Glutamatergic neuron (in vitro differentiated cells): ENCODE data around the gene RASA3. TPM values are rescaled to one million over a fixed set of nuclear protein-coding genes. Genes with fewer than 3 reads are reported as not detected.
"Not testable (repeated sequence)": the region's sequence is repeated elsewhere in the genome, so short reads cannot be mapped to it uniquely, and the experiment has no call there.

ENCODE experiments used
- DNase-seq: peaks from one replicate; pipeline ENCODE4 v3.0.0; 2022
- H3K27ac Mint-ChIP-seq: one replicate; pipeline ENCODE4 v1.8.0; 2020; ENCODE audit warnings: mild to moderate bottlenecking, mixed read lengths, inconsistent platforms; ENCODE audit not compliant: unreplicated experiment
- H3K27me3 Mint-ChIP-seq: one replicate; pipeline ENCODE4 v1.8.0; 2020; ENCODE audit warnings: mild to moderate bottlenecking, moderate library complexity, mixed read lengths, inconsistent platforms; ENCODE audit not compliant: unreplicated experiment
- H3K36me3 Mint-ChIP-seq: one replicate; pipeline ENCODE4 v1.8.0; 2020; ENCODE audit warnings: mild to moderate bottlenecking, mixed read lengths, inconsistent platforms; ENCODE audit not compliant: unreplicated experiment
- H3K4me1 Mint-ChIP-seq: one replicate; pipeline ENCODE4 v1.8.0; 2020; ENCODE audit warnings: mild to moderate bottlenecking, low read depth, mixed read lengths, inconsistent platforms; ENCODE audit not compliant: unreplicated experiment
- H3K4me3 Mint-ChIP-seq: one replicate; pipeline ENCODE4 v1.8.0; 2020; ENCODE audit warnings: mild to moderate bottlenecking, mixed read lengths, inconsistent platforms; ENCODE audit not compliant: unreplicated experiment
- H3K9me3 Mint-ChIP-seq: one replicate; pipeline ENCODE4 v1.8.0; 2020; ENCODE audit warnings: mild to moderate bottlenecking, moderate library complexity, mixed read lengths, inconsistent platforms; ENCODE audit not compliant: unreplicated experiment
- long read RNA-seq: library from polyadenylated mRNA; unstranded; transcript quantifications from one replicate; pipeline ENCODE4 v2.0.0, GENCODE V29; 2020; ENCODE audit not compliant: unreplicated experiment
- total RNA-seq: library from RNA; stranded (reverse); fragmentation: NEBNext Ultra II Directional; extraction: Animal tissue kit (Norgen Biotek cat#: 25700); gene quantifications from one replicate; pipeline ENCODE4 v1.2.1, GENCODE V29; 2021; ENCODE audit not compliant: unreplicated experiment
- TF ChIP-seq, protein P1 (sequence below): fragments of 200-600 bp; sonication (generic); IDR thresholded peaks from one replicate; pipeline ENCODE4 v1.5.0; 2021; ENCODE audit not compliant: partially characterized antibody, unreplicated experiment

Gene RASA3, protein sequence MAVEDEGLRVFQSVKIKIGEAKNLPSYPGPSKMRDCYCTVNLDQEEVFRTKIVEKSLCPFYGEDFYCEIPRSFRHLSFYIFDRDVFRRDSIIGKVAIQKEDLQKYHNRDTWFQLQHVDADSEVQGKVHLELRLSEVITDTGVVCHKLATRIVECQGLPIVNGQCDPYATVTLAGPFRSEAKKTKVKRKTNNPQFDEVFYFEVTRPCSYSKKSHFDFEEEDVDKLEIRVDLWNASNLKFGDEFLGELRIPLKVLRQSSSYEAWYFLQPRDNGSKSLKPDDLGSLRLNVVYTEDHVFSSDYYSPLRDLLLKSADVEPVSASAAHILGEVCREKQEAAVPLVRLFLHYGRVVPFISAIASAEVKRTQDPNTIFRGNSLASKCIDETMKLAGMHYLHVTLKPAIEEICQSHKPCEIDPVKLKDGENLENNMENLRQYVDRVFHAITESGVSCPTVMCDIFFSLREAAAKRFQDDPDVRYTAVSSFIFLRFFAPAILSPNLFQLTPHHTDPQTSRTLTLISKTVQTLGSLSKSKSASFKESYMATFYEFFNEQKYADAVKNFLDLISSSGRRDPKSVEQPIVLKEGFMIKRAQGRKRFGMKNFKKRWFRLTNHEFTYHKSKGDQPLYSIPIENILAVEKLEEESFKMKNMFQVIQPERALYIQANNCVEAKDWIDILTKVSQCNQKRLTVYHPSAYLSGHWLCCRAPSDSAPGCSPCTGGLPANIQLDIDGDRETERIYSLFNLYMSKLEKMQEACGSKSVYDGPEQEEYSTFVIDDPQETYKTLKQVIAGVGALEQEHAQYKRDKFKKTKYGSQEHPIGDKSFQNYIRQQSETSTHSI
- total RNA-seq: 15.2 TPM
- long read RNA-seq, partial matches to known transcripts: 0 of 2 reads
- long read RNA-seq, other reads (novel, unspliced or antisense): 2 of 2 reads

DNA sequence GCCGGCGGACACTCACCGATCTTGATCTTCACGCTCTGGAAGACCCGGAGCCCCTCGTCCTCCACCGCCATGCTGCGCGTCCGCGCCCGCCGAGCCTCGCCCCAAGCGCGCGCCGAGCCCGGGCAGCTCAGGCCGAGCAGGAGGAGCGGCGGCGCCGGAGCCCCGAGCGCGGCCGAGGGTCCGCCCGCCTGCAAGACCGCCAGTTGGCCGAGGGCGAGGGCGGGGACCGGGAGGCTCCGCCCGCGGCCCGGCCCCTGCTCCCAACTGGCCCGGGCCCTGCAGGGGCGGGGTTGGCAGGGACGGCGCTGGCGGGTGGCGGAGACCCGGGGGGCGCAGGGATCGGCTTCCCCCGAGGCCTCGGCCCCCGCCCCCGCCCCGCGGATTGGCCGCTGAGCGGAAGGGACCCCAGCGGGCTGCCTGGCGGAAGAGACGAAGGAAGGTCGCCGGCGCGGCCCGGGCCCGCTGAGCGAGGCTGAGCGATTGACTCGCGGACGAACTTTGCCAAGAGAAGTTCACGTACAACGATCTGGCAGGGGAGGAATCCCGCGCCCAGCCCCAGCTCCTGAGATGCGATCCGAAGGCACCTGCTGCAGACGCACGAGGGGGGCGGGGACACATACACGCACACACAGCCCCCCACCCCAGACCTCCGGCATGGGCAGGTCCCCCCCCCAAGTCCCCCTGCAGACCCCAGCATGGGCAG lies at the start of gene RASA3:
Gene RASA3, minus strand, starts transcription at position 205 of the 703 bp plus-strand sequence. Its CDS starts 134 bp downstream, at position 71.
- Mint-ChIP-seq H3K27ac (peak within 1 kb of the TSS; percentile 85), H3K4me1 (peaks cover 41% of the 10 kb centered on the region), H3K4me3 (peak within 1 kb of the TSS; percentile 93), H3K36me3 (no peaks in the 10 kb centered on the region), H3K27me3 (peaks cover 16% of the 10 kb centered on the region), H3K9me3 (peaks cover 25% of the 10 kb centered on the region)
- peak; percentile 83 for DNase-seq
- TF ChIP-seq, protein P1, sequence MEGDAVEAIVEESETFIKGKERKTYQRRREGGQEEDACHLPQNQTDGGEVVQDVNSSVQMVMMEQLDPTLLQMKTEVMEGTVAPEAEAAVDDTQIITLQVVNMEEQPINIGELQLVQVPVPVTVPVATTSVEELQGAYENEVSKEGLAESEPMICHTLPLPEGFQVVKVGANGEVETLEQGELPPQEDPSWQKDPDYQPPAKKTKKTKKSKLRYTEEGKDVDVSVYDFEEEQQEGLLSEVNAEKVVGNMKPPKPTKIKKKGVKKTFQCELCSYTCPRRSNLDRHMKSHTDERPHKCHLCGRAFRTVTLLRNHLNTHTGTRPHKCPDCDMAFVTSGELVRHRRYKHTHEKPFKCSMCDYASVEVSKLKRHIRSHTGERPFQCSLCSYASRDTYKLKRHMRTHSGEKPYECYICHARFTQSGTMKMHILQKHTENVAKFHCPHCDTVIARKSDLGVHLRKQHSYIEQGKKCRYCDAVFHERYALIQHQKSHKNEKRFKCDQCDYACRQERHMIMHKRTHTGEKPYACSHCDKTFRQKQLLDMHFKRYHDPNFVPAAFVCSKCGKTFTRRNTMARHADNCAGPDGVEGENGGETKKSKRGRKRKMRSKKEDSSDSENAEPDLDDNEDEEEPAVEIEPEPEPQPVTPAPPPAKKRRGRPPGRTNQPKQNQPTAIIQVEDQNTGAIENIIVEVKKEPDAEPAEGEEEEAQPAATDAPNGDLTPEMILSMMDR: no peak

DNA sequence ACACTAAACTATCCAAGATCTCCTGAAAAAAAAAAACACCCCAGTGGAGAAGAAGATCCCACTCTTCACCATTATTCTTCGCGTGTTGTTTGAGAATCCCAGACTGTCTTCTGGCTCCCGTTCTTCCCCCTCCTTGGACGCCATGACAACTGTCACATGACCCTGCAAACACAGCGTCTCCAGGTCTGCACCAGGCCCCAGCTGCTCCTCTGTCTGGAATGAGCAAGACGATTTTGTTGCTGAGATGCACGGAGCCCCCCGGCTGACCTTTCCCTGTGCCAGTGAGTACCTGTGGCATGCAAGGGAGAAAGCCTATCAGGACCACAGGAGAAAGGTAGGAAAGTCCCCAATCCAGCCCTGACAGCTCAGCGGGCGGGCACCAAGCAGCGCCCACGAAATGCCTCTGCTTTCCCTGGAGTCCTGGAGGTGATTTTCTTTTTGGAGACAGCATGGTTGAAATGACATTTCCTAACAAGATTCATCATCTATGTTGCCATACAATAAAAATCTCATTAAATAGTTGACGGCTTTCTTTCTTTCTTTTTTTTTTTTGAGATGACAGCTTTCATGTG lies 46.8 kb upstream of the RASA3 start, which contains the start of gene CFAP97D2:
Gene CFAP97D2, plus strand, starts transcription at position 171 of the 572 bp plus-strand sequence. Its CDS starts 74 bp downstream, at position 245.
- Mint-ChIP-seq H3K4me3 (no peak within 1 kb of the TSS), H3K9me3 (peaks cover 19% of the 10 kb centered on the region), H3K27me3 (peaks cover 19% of the 10 kb centered on the region), H3K4me1 (peaks cover 10% of the 10 kb centered on the region), H3K27ac (no peak within 1 kb of the TSS), H3K36me3 (peaks cover 4% of the 10 kb centered on the region)
- DNase-seq: no peak
- TF ChIP-seq, protein P1: no peak

DNA sequence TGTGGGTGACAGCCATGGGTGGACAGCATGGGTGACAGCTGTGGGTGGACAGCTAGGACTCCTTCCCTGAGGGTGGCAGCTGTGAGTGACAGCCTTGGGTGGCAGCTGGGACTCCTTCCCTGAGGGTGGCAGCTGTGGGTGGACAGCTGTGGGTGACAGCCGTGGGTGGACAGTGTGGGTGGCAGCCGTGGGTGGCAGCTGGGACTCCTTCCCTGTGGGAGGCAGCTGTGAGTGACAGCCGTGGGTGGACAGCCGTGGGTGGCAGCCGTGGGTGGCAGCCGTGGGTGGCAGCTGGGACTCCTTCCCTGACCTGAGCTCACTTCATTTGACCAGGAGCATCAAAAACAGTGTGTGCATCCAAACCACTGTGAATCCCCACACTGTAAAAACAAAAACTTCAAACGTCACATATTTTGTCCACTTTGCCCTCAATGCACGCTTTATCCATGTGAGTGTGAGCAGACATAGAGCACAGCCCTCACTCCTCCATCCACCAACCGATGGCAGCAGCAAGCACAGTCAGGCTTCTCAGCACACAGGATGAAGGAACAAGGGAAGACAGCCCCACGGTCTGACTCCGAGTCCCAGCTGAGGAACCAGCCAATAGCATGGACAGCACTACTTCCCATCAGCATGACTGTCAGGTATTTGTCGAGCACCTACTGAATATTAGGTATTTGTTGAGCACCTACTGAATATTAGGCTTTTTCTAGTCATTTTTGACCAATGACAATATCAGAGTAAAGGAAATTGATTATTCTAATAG lies 45.0 kb upstream of the RASA3 start:
- H3K9me3 Mint-ChIP-seq: peaks cover 20% of the 10 kb centered on the region
- H3K27me3 Mint-ChIP-seq: peaks cover 16% of the 10 kb centered on the region
- TF ChIP-seq, protein P1: no peak
- peak overlapping the region; percentile 64 for H3K27ac Mint-ChIP-seq
- peaks cover 16% of the 10 kb centered on the region for H3K36me3 Mint-ChIP-seq
- peaks cover 10% of the 10 kb centered on the region for H3K4me1 Mint-ChIP-seq
- no peak overlapping the region for H3K4me3 Mint-ChIP-seq
- no peak for DNase-seq

DNA sequence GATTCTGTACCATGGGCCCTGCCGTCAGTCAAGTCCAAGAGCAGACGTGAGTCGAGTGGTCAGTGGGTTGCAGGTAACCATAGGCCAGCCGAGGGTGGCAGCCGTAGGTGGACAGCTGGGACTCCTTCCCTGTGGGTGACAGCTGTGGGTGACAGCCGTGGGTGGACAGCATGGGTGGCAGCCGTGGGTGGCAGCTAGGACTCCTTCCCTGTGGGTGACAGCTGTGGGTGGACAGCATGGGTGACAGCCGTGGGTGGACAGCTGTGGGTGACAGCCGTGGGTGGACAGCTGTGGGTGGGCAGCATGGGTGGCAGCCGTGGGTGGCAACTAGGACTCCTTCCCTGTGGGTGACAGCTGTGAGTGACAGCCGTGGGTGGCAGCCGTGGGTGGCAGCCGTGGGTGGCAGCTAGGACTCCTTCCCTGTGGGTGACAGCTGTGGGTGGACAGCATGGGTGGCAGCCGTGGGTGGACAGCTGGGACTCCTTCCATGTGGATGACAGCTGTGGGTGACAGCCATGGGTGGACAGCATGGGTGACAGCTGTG lies 44.0 kb upstream of the RASA3 start:
- peak overlapping the region; percentile 22 for H3K27ac Mint-ChIP-seq
- peaks cover 16% of the 10 kb centered on the region for H3K27me3 Mint-ChIP-seq
- peaks cover 20% of the 10 kb centered on the region for H3K9me3 Mint-ChIP-seq
- H3K4me1 Mint-ChIP-seq: peaks cover 10% of the 10 kb centered on the region
- H3K4me3 Mint-ChIP-seq, DNase-seq: not testable (repeated sequence)
- H3K36me3 Mint-ChIP-seq: peaks cover 16% of the 10 kb centered on the region
